GM19099 (cell line): ENCODE results near the gene LRP2.

Experiments
- POLR2A ChIP-seq: IDR thresholded peaks from 3 replicates; pipeline ENCODE4 v1.6.1; 2011; ENCODE audit warnings: low read depth; ENCODE audit not compliant: insufficient read length; ENCODE audit errors: extremely low read depth

The LRP2 gene

GRCh38 chr2:169360984-169361705, 1.2 kb downstream of the LRP2 start:
- TF ChIP-seq POLR2A = no peak

GRCh38 chr2:169358016-169358415, 4.3 kb downstream of the LRP2 start:
- no peak for TF ChIP-seq POLR2A

- no peak for TF ChIP-seq POLR2A
Observed at GRCh38 chr2:169354244-169354643, 8.1 kb downstream of the LRP2 start.

GRCh38 chr2:169351725-169352124, 10.6 kb downstream of the LRP2 start:
- TF ChIP-seq POLR2A = no peak

GRCh38 chr2:169349535-169349934, 12.8 kb downstream of the LRP2 start:
- no peak for TF ChIP-seq POLR2A

GRCh38 chr2:169348321-169349024, 13.9 kb downstream of the LRP2 start:
- TF ChIP-seq POLR2A = no peak

- TF ChIP-seq POLR2A = no peak
Observed at GRCh38 chr2:169345486-169346437, 16.6 kb downstream of the LRP2 start.

GRCh38 chr2:169344736-169345485, 17.4 kb downstream of the LRP2 start:
- TF ChIP-seq POLR2A = no peak

- TF ChIP-seq POLR2A = no peak
Observed at GRCh38 chr2:169343202-169343601, 19.1 kb downstream of the LRP2 start.

GRCh38 chr2:169339657-169340056, 22.7 kb downstream of the LRP2 start:
- no peak for TF ChIP-seq POLR2A

- TF ChIP-seq POLR2A = no peak
Observed at GRCh38 chr2:169336695-169337094, 25.6 kb downstream of the LRP2 start.

GRCh38 chr2:169330555-169331198, 31.7 kb downstream of the LRP2 start:
- no peak for TF ChIP-seq POLR2A

- no peak for TF ChIP-seq POLR2A
Observed at GRCh38 chr2:169329688-169330554, 32.4 kb downstream of the LRP2 start.
